HG03103 (cell line): Measurements from ENCODE around the gene PGAM5.
"Not testable (repeated sequence)": the region's sequence is repeated elsewhere in the genome, so short reads cannot be mapped to it uniquely, and the experiment has no call there.

ENCODE experiments used
- ATAC-seq: cut with Tn5 transposase; IDR thresholded peaks from one replicate; pipeline ENCODE4 v1.9.1; 2021; ENCODE audit warnings: low read depth; ENCODE audit not compliant: unreplicated experiment

PGAM5 gene

GRCh38 chr12:132687211-132688164, 23.2 kb upstream of the PGAM5 start, which contains the start of the genes POLE and PXMP2:
Gene POLE, minus strand, starts transcription at chr12:132687342. Its CDS starts 27 bp downstream, at chr12:132687315.
Gene PXMP2, plus strand, starts transcription at chr12:132687587. Its CDS starts 84 bp downstream, at chr12:132687671.
- peak; percentile 89 for ATAC-seq

- ATAC-seq = no peak
Observed at GRCh38 chr12:132689227-132689626, 21.4 kb upstream of the PGAM5 start.

GRCh38 chr12:132690112-132690511, 20.5 kb upstream of the PGAM5 start:
- no peak for ATAC-seq

GRCh38 chr12:132692030-132692429, 18.6 kb upstream of the PGAM5 start:
- ATAC-seq = not testable (repeated sequence)

GRCh38 chr12:132694888-132695287, 15.8 kb upstream of the PGAM5 start:
- not testable (repeated sequence) for ATAC-seq

- no peak for ATAC-seq
Observed at GRCh38 chr12:132695431-132695830, 15.2 kb upstream of the PGAM5 start.

GRCh38 chr12:132698341-132698740, 12.3 kb upstream of the PGAM5 start:
- no peak for ATAC-seq

- ATAC-seq = no peak
Observed at GRCh38 chr12:132700212-132700822, 10.3 kb upstream of the PGAM5 start.

GRCh38 chr12:132702640-132703039, 8.0 kb upstream of the PGAM5 start:
- ATAC-seq = no peak

GRCh38 chr12:132703641-132704040, 7.0 kb upstream of the PGAM5 start:
- no peak for ATAC-seq

- no peak for ATAC-seq
Observed at GRCh38 chr12:132707241-132707640, 3.4 kb upstream of the PGAM5 start.

- ATAC-seq = no peak
Observed at GRCh38 chr12:132708150-132708549, 2.5 kb upstream of the PGAM5 start.

- ATAC-seq = peak; percentile 19
Observed at GRCh38 chr12:132710043-132710404, 618 bp upstream of the PGAM5 start.

- ATAC-seq = peak; percentile 4
Observed at GRCh38 chr12:132711080-132711843, 620 bp downstream of the PGAM5 start.

- ATAC-seq = no peak
Observed at GRCh38 chr12:132713123-132713522, 2.5 kb downstream of the PGAM5 start.

- no peak for ATAC-seq
Observed at GRCh38 chr12:132715874-132716273, 5.2 kb downstream of the PGAM5 start.

- ATAC-seq = no peak
Observed at GRCh38 chr12:132716356-132716755, 5.7 kb downstream of the PGAM5 start.

GRCh38 chr12:132717011-132717410, 6.4 kb downstream of the PGAM5 start:
- no peak for ATAC-seq

- ATAC-seq = no peak
Observed at GRCh38 chr12:132717531-132718387, 7.1 kb downstream of the PGAM5 start.

GRCh38 chr12:132718644-132719043, 8.0 kb downstream of the PGAM5 start:
- no peak for ATAC-seq
